Endothelial cell of umbilical vein (primary cell): Measurements from ENCODE around the gene EHMT1.

Experiments used
- FOS ChIP-seq: IDR thresholded peaks from 2 replicates; pipeline ENCODE4 v1.6.1; 2011; ENCODE audit warnings: mild to moderate bottlenecking, low read length, moderate library complexity, borderline replicate concordance; ENCODE audit not compliant: insufficient read depth
- GATA2 ChIP-seq: IDR thresholded peaks from 2 replicates; pipeline ENCODE4 v1.7.0; 2011; ENCODE audit warnings: low read depth, mild to moderate bottlenecking, moderate library complexity, mixed read lengths, low read length; ENCODE audit not compliant: insufficient read length, insufficient read depth
- TF ChIP-seq, protein P1 (sequence below), 2 donors: IDR thresholded peaks; 1 replicate in 1 of 2; 2 replicates in 1 of 2; pipeline ENCODE4 v1.5.1; 2011; ENCODE audit warnings: low read length in 2 of 2, mild to moderate bottlenecking in 2 of 2, moderate library complexity in 2 of 2, control low read depth in 1 of 2, inconsistent platforms in 1 of 2, low read depth in 1 of 2; ENCODE audit not compliant: insufficient read depth in 1 of 2; ENCODE audit errors: extremely low read depth in 1 of 2

DNA sequence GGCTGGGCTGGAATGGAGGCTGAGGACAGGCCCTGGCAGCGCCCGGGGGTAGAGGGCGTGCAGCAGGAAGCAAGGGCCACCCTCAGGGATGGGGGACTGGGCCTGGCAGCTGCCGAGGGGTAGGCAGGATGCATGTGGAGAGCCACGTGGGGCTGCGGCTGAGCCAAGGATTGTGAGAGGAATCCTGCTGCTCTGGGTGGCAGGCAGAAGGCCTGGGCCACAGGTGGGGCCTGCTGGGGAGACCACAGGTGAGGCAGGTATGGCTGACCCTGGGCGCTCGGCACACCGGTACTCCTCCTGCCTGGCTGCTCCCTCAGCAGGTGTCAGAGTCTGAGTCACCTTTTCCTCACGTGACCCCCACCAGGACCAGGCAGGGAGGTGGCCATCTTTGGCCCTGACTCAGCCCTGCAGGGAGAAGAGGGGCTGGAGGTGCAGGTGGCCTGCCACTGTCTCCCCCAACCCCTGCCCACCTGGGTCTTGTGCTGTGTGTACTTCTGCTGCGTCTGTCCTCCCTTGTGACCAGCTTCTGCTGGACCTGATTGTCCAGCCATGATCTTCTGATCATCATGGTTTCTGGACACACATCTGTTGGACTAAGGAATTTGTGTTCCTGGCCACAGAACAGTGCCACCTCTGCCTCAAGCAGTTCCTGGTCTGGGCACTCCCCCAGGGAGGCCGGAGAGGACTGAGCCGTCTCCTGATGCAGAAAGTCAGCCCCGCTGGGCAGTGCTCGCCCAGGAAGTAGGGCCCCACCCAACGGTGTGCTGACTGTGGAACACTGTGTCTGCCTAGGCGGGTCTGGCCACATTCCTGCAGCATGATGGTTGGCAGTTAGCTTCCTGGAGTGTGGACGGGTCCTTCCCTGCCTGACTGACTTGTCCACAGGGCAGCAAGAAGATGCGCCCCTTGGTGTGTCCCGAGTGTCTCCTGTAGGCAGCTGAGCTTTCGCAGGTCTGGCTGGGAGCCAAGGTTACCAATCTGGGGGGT is 6.9 kb upstream of the EHMT1 start:
- TF ChIP-seq, protein P1, sequence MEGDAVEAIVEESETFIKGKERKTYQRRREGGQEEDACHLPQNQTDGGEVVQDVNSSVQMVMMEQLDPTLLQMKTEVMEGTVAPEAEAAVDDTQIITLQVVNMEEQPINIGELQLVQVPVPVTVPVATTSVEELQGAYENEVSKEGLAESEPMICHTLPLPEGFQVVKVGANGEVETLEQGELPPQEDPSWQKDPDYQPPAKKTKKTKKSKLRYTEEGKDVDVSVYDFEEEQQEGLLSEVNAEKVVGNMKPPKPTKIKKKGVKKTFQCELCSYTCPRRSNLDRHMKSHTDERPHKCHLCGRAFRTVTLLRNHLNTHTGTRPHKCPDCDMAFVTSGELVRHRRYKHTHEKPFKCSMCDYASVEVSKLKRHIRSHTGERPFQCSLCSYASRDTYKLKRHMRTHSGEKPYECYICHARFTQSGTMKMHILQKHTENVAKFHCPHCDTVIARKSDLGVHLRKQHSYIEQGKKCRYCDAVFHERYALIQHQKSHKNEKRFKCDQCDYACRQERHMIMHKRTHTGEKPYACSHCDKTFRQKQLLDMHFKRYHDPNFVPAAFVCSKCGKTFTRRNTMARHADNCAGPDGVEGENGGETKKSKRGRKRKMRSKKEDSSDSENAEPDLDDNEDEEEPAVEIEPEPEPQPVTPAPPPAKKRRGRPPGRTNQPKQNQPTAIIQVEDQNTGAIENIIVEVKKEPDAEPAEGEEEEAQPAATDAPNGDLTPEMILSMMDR (IDR thresholded peaks at IDR 0.05; ENCODE audit: extremely low read depth in 1 of 2, insufficient read depth in 1 of 2, low read depth in 1 of 2, low read length in 2 of 2): no peak
- TF ChIP-seq GATA2: no peak
- no peak for TF ChIP-seq FOS
